ENCODE results near the gene UGT1A6.

- TF ChIP-seq ZNF253 (CRISPR knock-in tag; IDR thresholded peaks at IDR 0.05; ENCODE audit: borderline replicate concordance) (no peak), BRD4 (CRISPR knock-in tag; IDR thresholded peaks at IDR 0.05) (no peak), SP1 (IDR thresholded peaks at IDR 0.05) (no peak), SP1 (CRISPR knock-in tag; IDR thresholded peaks at IDR 0.05) (no peak), TBX2 (CRISPR knock-in tag; IDR thresholded peaks at IDR 0.05; ENCODE audit: borderline replicate concordance) (no peak), HMG20B (CRISPR knock-in tag; conservative IDR thresholded peaks at IDR 0.05) (no peak), FOXP1 (IDR thresholded peaks at IDR 0.05) (no peak), FOXP1 (CRISPR knock-in tag; IDR thresholded peaks at IDR 0.05) (no peak), ZNF264 (CRISPR knock-in tag; IDR thresholded peaks at IDR 0.05) (no peak), ZNF780A (CRISPR knock-in tag; IDR thresholded peaks at IDR 0.05) (no peak), ZNF550 (CRISPR knock-in tag; IDR thresholded peaks at IDR 0.05; ENCODE audit: borderline replicate concordance) (no peak), RAD21 (CRISPR knock-in tag; IDR thresholded peaks at IDR 0.05) (no peak), SSRP1 (CRISPR knock-in tag; IDR thresholded peaks at IDR 0.05) (no peak)
- TF ChIP-seq, protein P1, sequence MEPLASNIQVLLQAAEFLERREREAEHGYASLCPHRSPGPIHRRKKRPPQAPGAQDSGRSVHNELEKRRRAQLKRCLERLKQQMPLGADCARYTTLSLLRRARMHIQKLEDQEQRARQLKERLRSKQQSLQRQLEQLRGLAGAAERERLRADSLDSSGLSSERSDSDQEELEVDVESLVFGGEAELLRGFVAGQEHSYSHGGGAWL (CRISPR knock-in tag; IDR thresholded peaks at IDR 0.05): no peak
- TF ChIP-seq, protein P2, sequence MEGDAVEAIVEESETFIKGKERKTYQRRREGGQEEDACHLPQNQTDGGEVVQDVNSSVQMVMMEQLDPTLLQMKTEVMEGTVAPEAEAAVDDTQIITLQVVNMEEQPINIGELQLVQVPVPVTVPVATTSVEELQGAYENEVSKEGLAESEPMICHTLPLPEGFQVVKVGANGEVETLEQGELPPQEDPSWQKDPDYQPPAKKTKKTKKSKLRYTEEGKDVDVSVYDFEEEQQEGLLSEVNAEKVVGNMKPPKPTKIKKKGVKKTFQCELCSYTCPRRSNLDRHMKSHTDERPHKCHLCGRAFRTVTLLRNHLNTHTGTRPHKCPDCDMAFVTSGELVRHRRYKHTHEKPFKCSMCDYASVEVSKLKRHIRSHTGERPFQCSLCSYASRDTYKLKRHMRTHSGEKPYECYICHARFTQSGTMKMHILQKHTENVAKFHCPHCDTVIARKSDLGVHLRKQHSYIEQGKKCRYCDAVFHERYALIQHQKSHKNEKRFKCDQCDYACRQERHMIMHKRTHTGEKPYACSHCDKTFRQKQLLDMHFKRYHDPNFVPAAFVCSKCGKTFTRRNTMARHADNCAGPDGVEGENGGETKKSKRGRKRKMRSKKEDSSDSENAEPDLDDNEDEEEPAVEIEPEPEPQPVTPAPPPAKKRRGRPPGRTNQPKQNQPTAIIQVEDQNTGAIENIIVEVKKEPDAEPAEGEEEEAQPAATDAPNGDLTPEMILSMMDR (CRISPR knock-in tag; IDR thresholded peaks at IDR 0.05): no peak
Measured at GRCh38 chr2:233766416-233766815, 73.7 kb downstream of the UGT1A6 start.

Measured in HepG2 (cell line).